GM20000 (cell line): ENCODE data around the gene NRIP2.

Experiments
- DNase-seq: peaks from one replicate; pipeline ENCODE4 v3.0.0; 2012; ENCODE audit warnings: low spot score
- CTCF ChIP-seq: IDR thresholded peaks from 2 replicates; pipeline ENCODE4 v1.5.1; 2012; ENCODE audit warnings: mild to moderate bottlenecking, control low read depth; ENCODE audit errors: extremely low read depth, missing control alignments

The NRIP2 gene

DNA sequence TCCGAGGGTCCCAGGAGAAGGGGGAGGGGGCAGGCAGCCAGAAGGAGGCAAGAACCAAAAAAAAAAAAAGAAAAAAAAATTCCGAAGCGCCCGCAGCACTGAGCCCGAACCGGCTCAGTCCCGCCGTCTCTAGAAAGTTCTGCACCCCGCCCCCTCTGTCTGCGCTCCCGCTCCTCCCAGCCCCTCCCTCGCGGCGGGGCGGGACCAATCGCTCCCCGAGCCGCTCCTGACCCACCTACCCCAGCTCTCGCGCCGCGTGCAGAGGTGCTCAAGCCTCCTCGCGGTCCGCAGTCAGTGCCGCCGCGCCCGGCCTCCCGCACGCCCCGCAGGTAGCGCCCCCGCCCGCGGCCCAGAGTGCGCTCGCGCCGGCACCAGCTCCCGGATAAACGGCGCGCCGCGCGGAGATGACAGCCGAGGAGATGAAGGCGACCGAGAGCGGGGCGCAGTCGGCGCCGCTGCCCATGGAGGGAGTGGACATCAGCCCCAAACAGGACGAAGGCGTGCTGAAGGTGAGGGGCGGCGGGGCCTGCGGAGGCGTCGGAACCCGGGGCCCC lies 40.0 kb downstream of the NRIP2 start, which contains the start of gene FKBP4:
TSS of gene FKBP4 (plus strand) at position 235 of the 554 bp plus-strand sequence. CDS start at position 405, 170 bp downstream.
- TF ChIP-seq CTCF, result no peak
- DNase-seq, result peak; percentile 98

GRCh38 chr12:2794191-2794735 lies 40.6 kb downstream of the NRIP2 start:
- peak; percentile 44 for DNase-seq
- no peak for TF ChIP-seq CTCF

GRCh38 chr12:2793561-2793960 lies 41.3 kb downstream of the NRIP2 start:
- no peak for DNase-seq
- no peak for TF ChIP-seq CTCF

GRCh38 chr12:2792671-2793500 lies 41.9 kb downstream of the NRIP2 start:
- no peak for TF ChIP-seq CTCF
- DNase-seq, result no peak

GRCh38 chr12:2791089-2791488 lies 43.7 kb downstream of the NRIP2 start:
- no peak for TF ChIP-seq CTCF
- DNase-seq, result no peak

DNA sequence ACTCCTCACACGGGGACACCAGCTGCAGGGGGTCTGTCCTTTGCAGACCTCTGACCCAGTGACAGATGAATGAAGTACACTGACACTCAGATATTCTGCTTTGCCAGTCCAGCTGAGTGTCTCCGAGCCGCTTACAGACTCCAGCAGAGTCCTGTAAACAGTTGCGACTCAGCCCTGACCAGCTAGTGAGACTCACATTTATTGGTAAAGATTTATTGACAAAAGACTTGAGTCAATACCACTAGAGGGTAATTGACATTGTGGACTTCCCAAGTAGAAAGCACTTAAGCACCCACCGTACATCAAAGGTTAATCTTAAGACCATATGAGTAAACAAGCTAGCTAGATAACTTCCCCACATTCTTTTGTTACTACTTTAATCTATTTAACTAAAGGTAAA lies 49.8 kb downstream of the NRIP2 start:
- DNase-seq, result no peak
- TF ChIP-seq CTCF, result no peak

DNA sequence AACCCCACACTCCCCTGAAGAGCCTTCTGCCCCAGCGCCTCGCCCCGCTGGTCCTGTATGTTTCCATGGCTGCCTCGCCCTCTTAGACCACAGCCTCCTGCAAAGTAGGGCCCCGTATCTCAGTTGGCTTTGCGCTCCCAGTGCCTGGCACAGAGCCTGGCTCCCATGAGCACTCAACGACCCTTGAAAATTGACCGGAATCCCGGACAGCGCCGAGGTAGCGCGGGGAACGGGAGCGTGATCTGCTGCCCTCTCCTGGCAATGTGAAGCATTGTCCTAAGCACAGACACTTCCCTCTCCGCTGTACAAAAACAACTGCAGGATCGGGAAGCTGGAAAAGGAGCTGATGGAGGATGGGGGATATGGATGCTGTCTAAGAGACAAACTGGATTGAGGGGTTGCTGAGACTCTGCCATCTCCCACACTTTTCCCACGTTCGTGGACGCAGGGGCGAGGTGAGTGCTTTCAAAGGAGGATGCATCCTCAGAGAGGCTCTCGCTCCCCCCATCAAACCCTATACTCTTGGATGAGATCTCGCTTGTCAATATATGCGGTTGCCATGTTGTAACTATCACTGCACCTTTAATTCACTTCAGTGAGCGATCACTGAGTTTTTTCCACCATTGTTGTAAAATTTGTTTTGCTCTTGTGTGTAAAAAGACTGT lies 50.8 kb downstream of the NRIP2 start:
- TF ChIP-seq CTCF, result peak; percentile 60
- peak; percentile 69 for DNase-seq
